ENCODE results near the gene B4GALNT3.

The B4GALNT3 gene

DNA sequence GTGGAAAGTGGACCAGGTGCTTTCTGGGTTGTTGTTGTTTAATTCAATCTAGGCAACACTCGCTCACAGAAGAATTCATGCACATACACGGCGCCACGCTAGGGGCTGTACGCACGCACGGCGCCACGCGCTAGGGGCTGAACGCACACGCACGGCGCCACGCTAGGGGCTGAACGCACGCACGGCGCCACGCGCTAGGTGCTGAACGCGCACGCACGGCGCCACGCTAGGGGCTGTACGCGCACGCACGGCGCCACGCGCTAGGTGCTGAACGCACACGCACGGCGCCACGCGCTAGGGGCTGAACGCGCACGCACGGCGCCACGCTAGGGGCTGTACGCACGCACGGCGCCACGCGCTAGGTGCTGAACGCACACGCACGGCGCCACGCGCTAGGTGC is 149.2 kb downstream of the B4GALNT3 start:
- no peak overlapping the region for H3K4me3 ChIP-seq (ENCODE audit: low read depth, low read length)
- TF ChIP-seq MYC (IDR thresholded peaks at IDR 0.05; ENCODE audit: low read depth, low read length) (no peak), POLR2A (IDR thresholded peaks at IDR 0.05; ENCODE audit: extremely low read depth, insufficient read length) (no peak), MAX (IDR thresholded peaks at IDR 0.05; ENCODE audit: low read depth, low read length) (no peak)
- TF ChIP-seq, protein P1, sequence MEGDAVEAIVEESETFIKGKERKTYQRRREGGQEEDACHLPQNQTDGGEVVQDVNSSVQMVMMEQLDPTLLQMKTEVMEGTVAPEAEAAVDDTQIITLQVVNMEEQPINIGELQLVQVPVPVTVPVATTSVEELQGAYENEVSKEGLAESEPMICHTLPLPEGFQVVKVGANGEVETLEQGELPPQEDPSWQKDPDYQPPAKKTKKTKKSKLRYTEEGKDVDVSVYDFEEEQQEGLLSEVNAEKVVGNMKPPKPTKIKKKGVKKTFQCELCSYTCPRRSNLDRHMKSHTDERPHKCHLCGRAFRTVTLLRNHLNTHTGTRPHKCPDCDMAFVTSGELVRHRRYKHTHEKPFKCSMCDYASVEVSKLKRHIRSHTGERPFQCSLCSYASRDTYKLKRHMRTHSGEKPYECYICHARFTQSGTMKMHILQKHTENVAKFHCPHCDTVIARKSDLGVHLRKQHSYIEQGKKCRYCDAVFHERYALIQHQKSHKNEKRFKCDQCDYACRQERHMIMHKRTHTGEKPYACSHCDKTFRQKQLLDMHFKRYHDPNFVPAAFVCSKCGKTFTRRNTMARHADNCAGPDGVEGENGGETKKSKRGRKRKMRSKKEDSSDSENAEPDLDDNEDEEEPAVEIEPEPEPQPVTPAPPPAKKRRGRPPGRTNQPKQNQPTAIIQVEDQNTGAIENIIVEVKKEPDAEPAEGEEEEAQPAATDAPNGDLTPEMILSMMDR (IDR thresholded peaks at IDR 0.05; ENCODE audit: low read depth, low read length) = no peak
- no peak for DNase-seq (ENCODE audit: low read depth)

DNA sequence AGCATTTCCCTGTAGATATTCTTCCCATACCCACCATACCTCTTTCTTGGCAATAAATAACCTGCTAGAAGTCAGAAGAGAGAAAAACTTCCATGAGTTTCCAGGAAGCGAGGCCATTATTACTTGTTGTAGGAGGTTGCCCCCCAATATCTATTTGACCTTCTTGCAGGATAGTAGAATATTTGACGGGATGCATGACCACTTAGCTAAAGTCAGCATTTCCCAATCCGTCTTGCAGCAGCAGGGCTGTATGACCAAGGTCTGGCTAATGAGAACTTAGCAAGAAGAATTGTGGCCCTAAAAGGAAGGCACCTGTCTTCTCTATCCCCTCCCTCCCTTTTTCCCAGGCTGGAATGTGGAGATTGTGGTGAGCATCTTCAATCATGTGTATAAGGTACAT is 152.0 kb downstream of the B4GALNT3 start:
- TF ChIP-seq POLR2A (IDR thresholded peaks at IDR 0.05; ENCODE audit: extremely low read depth, insufficient read length) (no peak), MYC (IDR thresholded peaks at IDR 0.05; ENCODE audit: low read depth, low read length) (no peak), MAX (IDR thresholded peaks at IDR 0.05; ENCODE audit: low read depth, low read length) (no peak)
- TF ChIP-seq, protein P1 (IDR thresholded peaks at IDR 0.05; ENCODE audit: low read depth, low read length) = no peak
- DNase-seq (ENCODE audit: low read depth) = peak; percentile 24
- no peak overlapping the region for H3K4me3 ChIP-seq (ENCODE audit: low read depth, low read length)

DNA sequence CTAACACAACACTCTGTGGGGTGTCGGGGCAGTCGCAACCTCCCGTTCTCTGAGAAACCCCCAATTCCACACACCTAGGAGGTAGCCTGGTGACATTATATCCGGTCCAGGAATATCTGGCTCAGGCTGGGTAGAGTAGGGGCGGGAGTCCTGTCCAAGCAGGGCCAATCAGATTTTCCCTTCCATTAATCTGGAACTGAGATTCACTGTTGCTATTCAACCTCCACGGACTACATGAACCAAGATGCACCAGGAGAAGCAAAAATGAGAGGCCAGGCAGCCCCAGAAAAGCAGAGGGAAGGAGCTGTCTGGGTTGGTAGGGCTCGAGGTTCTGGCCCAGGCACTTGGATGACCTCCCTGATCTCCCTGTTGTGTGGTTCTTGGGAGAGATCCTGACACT is 152.6 kb downstream of the B4GALNT3 start:
- H3K4me3 ChIP-seq (ENCODE audit: low read depth, low read length) = no peak overlapping the region
- no peak for DNase-seq (ENCODE audit: low read depth)
- TF ChIP-seq MYC (IDR thresholded peaks at IDR 0.05; ENCODE audit: low read depth, low read length) (no peak), MAX (IDR thresholded peaks at IDR 0.05; ENCODE audit: low read depth, low read length) (no peak), POLR2A (IDR thresholded peaks at IDR 0.05; ENCODE audit: extremely low read depth, insufficient read length) (no peak)
- TF ChIP-seq, protein P1 (IDR thresholded peaks at IDR 0.05; ENCODE audit: low read depth, low read length) = no peak

DNA sequence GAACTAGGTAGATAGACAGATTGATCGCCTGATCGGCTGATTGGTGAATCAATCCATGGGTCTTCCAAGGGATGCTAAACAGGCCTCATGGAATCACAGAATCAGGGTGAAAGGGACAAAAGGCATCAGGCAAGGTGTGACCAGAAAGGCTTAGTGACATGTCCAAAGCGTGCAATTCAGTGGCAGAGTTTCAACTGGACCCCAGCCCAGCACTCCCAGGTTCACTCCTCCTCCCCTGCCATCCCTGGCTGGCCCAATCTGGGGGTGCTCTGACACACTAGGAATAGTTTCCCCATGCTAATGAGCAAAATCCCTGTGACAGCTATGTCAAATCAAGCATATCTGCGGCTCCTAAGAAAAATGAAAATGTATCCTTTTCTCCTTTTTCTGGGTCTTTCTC is 153.1 kb downstream of the B4GALNT3 start:
- TF ChIP-seq, protein P1 (IDR thresholded peaks at IDR 0.05; ENCODE audit: low read depth, low read length) = no peak
- no peak for TF ChIP-seq POLR2A (IDR thresholded peaks at IDR 0.05; ENCODE audit: extremely low read depth, insufficient read length)
- no peak for TF ChIP-seq MYC (IDR thresholded peaks at IDR 0.05; ENCODE audit: low read depth, low read length)
- no peak for TF ChIP-seq MAX (IDR thresholded peaks at IDR 0.05; ENCODE audit: low read depth, low read length)
- no peak for DNase-seq (ENCODE audit: low read depth)
- H3K4me3 ChIP-seq (ENCODE audit: low read depth, low read length) = no peak overlapping the region

Measured in NB4 (cell line).